ENCODE data around the gene COPZ2. TPM values are rescaled to one million over a fixed set of nuclear protein-coding genes. Genes with fewer than 3 reads are reported as not detected.
A peak's percentile ranks its signal among the peaks of the same experiment; 100 is the strongest.

The COPZ2 gene
- total RNA-seq, 1 donor from 2014 or later = 50.6 TPM

GRCh38 chr17:48031966-48032365 is 5.6 kb downstream of the COPZ2 start:
- no peaks in the 10 kb centered on the region for H3K9me3 ChIP-seq (replicated peaks)
- H3K27ac ChIP-seq (replicated peaks) = no peak overlapping the region
- DNase-seq = no peak
- no peak for TF ChIP-seq CTCF (IDR thresholded peaks at IDR 0.05; ENCODE audit: borderline replicate concordance)
- intact Hi-C loops (cut with micrococcal nuclease) = no loop called here
- H3K4me3 ChIP-seq = no peak overlapping the region
- H3K4me1 ChIP-seq = peaks cover 29% of the 10 kb centered on the region
- no peaks in the 10 kb centered on the region for H3K27me3 ChIP-seq (ENCODE audit: low read depth)
- no peaks in the 10 kb centered on the region for H3K36me3 ChIP-seq

GRCh38 chr17:48030531-48030930 is 7.1 kb downstream of the COPZ2 start:
- H3K4me3 ChIP-seq = no peak overlapping the region
- H3K9me3 ChIP-seq (replicated peaks) = no peaks in the 10 kb centered on the region
- intact Hi-C loops (cut with micrococcal nuclease) = no loop called here
- no peaks in the 10 kb centered on the region for H3K36me3 ChIP-seq
- TF ChIP-seq CTCF (IDR thresholded peaks at IDR 0.05; ENCODE audit: borderline replicate concordance) = no peak
- H3K4me1 ChIP-seq = peaks cover 37% of the 10 kb centered on the region
- H3K27ac ChIP-seq (replicated peaks) = peak overlapping the region; percentile 79
- no peaks in the 10 kb centered on the region for H3K27me3 ChIP-seq (ENCODE audit: low read depth)
- DNase-seq = no peak

- no peak for DNase-seq
- intact Hi-C loops (cut with micrococcal nuclease) = no loop called here
These were observed 8.9 kb downstream of the COPZ2 start for GRCh38 chr17:48028736-48029135.

GRCh38 chr17:48027322-48027981 is 10.1 kb downstream of the COPZ2 start:
- H3K36me3 ChIP-seq = no peaks in the 10 kb centered on the region
- no peak for DNase-seq
- H3K9me3 ChIP-seq (replicated peaks) = no peaks in the 10 kb centered on the region
- TF ChIP-seq CTCF (IDR thresholded peaks at IDR 0.05; ENCODE audit: borderline replicate concordance) = no peak
- H3K4me3 ChIP-seq = no peak overlapping the region
- intact Hi-C loops (cut with micrococcal nuclease) = loop anchor here (2.0 kb wide), 2 partner anchors 47 to 103 kb away; no protein-coding TSS in a partner anchor
- no peak overlapping the region for H3K27ac ChIP-seq (replicated peaks)
- H3K4me1 ChIP-seq = peaks cover 62% of the 10 kb centered on the region
- H3K27me3 ChIP-seq (ENCODE audit: low read depth) = peaks cover 22% of the 10 kb centered on the region

More at GRCh38 chr17:48028736-48029135, 8.9 kb downstream of the COPZ2 start:
- H3K36me3 ChIP-seq = no peaks in the 10 kb centered on the region
- H3K27ac ChIP-seq (replicated peaks) = no peak overlapping the region
- peaks cover 9% of the 10 kb centered on the region for H3K27me3 ChIP-seq (ENCODE audit: low read depth)
- H3K9me3 ChIP-seq (replicated peaks) = no peaks in the 10 kb centered on the region
- H3K4me3 ChIP-seq = no peak overlapping the region
- no peak for TF ChIP-seq CTCF (IDR thresholded peaks at IDR 0.05; ENCODE audit: borderline replicate concordance)
- H3K4me1 ChIP-seq = peaks cover 52% of the 10 kb centered on the region

GRCh38 chr17:48026502-48027321 is 10.9 kb downstream of the COPZ2 start:
- intact Hi-C loops (cut with micrococcal nuclease) = loop anchor here (2.0 kb wide), 2 partner anchors 48 to 104 kb away; no protein-coding TSS in a partner anchor
- Histone ChIP-seq H3K27me3 (ENCODE audit: low read depth) (peaks cover 27% of the 10 kb centered on the region), H3K4me1 (peaks cover 62% of the 10 kb centered on the region), H3K27ac (replicated peaks) (peak overlapping the region; percentile 90), H3K4me3 (no peak overlapping the region), H3K9me3 (replicated peaks) (no peaks in the 10 kb centered on the region), H3K36me3 (no peaks in the 10 kb centered on the region)
- TF ChIP-seq CTCF (IDR thresholded peaks at IDR 0.05; ENCODE audit: borderline replicate concordance) = peak; percentile 93
- DNase-seq = peak; percentile 83

Measured in left ventricle myocardium inferior (tissue), 1 donor.